Astrocyte of the spinal cord (primary cell): ENCODE results near the gene MRC2.

Source experiments
- DNase-seq: peaks from one replicate; pipeline ENCODE4 v3.0.0; 2011; ENCODE audit warnings: low read depth, low spot score
- H3K4me3 ChIP-seq: 2 replicates; pipeline ENCODE4 v1.5.1; 2011; ENCODE audit warnings: low read depth, mild to moderate bottlenecking, low read length, moderate library complexity
- in situ Hi-C: cut with HindIII; loops from 2 replicates; pipeline ENCODE4 v1.10.0; 2017; ENCODE audit warnings: low sequenced_read_pairs
- TF ChIP-seq, protein P1 (sequence below): IDR thresholded peaks from 2 replicates; pipeline ENCODE4 v1.5.1; 2012; ENCODE audit warnings: low read depth, mild to moderate bottlenecking, low read length, inconsistent platforms

MRC2 gene

GRCh38 chr17:62675260-62675659 lies 47.8 kb downstream of the MRC2 start:
- in situ Hi-C loops = no loop called here
- TF ChIP-seq, protein P1, sequence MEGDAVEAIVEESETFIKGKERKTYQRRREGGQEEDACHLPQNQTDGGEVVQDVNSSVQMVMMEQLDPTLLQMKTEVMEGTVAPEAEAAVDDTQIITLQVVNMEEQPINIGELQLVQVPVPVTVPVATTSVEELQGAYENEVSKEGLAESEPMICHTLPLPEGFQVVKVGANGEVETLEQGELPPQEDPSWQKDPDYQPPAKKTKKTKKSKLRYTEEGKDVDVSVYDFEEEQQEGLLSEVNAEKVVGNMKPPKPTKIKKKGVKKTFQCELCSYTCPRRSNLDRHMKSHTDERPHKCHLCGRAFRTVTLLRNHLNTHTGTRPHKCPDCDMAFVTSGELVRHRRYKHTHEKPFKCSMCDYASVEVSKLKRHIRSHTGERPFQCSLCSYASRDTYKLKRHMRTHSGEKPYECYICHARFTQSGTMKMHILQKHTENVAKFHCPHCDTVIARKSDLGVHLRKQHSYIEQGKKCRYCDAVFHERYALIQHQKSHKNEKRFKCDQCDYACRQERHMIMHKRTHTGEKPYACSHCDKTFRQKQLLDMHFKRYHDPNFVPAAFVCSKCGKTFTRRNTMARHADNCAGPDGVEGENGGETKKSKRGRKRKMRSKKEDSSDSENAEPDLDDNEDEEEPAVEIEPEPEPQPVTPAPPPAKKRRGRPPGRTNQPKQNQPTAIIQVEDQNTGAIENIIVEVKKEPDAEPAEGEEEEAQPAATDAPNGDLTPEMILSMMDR = no peak
- H3K4me3 ChIP-seq = no peak overlapping the region
- DNase-seq = no peak

DNA sequence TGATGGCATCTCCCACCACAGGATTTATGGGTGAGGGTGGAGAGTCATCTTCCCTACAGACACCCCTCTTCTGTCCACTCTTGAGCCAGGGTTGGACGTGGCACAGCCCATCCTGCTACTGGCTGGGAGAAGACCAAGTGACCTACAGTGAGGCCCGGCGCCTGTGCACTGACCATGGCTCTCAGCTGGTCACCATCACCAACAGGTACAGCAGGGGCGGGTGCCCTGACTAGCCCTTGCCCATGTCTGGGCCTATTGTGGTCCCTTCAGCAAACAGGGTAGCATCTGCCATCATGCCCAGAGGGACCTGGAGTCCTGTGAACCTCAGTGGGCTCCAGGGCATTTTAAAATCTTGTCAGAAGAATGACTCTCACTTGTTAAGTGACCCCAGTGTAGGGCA lies 48.2 kb downstream of the MRC2 start:
- no peak overlapping the region for H3K4me3 ChIP-seq
- TF ChIP-seq, protein P1 = no peak
- in situ Hi-C loops = no loop called here
- no peak for DNase-seq

DNA sequence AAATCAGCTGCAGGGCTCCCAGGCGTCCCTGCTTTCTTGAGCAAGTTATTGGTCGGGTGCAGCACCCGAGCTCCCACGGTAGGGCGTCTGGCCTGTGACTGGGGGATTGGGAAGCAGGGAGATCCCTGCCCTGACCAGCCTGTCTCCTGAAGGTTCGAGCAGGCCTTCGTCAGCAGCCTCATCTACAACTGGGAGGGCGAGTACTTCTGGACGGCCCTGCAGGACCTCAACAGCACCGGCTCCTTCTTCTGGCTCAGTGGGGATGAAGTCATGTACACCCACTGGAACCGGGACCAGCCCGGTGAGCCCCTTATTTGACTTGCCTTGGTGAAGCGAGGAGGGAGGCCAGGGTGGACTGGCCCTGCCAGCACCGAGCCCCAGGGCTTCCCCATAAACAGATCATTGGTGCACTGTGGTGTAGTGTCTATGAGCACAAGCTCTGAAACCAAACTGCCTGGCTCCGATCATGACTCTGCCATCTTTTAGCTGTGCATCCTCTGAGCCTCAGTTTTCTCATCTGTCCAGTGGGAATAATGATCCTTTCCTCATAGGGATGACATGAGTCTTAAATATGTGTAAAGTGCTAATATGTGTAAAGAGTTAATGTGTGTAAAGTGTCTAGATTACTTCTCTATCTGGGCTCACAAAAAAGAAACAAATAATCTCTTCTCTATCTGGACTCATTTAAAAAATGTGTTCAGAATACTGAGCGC lies 48.9 kb downstream of the MRC2 start:
- no peak overlapping the region for H3K4me3 ChIP-seq
- TF ChIP-seq, protein P1 = no peak
- no peak for DNase-seq
- in situ Hi-C loops = no loop called here

GRCh38 chr17:62676952-62677596 lies 49.6 kb downstream of the MRC2 start:
- TF ChIP-seq, protein P1 = no peak
- H3K4me3 ChIP-seq = no peak overlapping the region
- in situ Hi-C loops = no loop called here

GRCh38 chr17:62678214-62678919 lies 50.9 kb downstream of the MRC2 start:
- in situ Hi-C loops = no loop called here
- H3K4me3 ChIP-seq = no peak overlapping the region
- no peak for DNase-seq
- TF ChIP-seq, protein P1 = no peak

More at GRCh38 chr17:62676952-62677596, 49.6 kb downstream of the MRC2 start:
- no peak for DNase-seq

- H3K4me3 ChIP-seq = no peak overlapping the region
- in situ Hi-C loops = no loop called here
- TF ChIP-seq, protein P1 = no peak
- no peak for DNase-seq
These were observed 52.5 kb downstream of the MRC2 start for GRCh38 chr17:62679866-62680377.
